Naive thymus-derived CD4-positive, alpha-beta T cell (primary cell): ENCODE data around the gene NRBP1. TPM values are rescaled to one million over a fixed set of nuclear protein-coding genes. Genes with fewer than 3 reads are reported as not detected.
"Not testable (repeated sequence)": the region's sequence is repeated elsewhere in the genome, so short reads cannot be mapped to it uniquely, and the experiment has no call there.

Experiments used
- ATAC-seq: fragments of 150-1000 bp; cut with Tn5 transposase; 2 replicates; pipeline ENCODE4 v1.10.0; 2021; ENCODE audit warnings: mild to moderate bottlenecking, moderate library complexity
- CTCF ChIA-PET: fragments of 350-600 bp; sonication (Branson Sonifier 250); formaldehyde crosslinking; loops from one replicate; lab custom pipeline; 2021; ENCODE audit warnings: antibody characterized with exemption; lab: Charles Lee
- POLR2A ChIA-PET: fragments of 350-600 bp; sonication (Branson Sonifier 250); formaldehyde crosslinking; loops from one replicate; lab custom pipeline; 2021; ENCODE audit warnings: antibody characterized with exemption, inconsistent platforms; lab: Charles Lee
- DNase-seq, 9 donors: peaks; one replicate each; pipeline versions ENCODE4 v3.0.0 to v3.0.0-alpha.2; 2020 to 2022; ENCODE audit warnings: mixed read lengths in 1 of 9
- H3K27ac ChIP-seq: one replicate; pipeline ENCODE4 v1.7.0; 2013; ENCODE audit warnings: mild to moderate bottlenecking, low read depth, low read length, moderate library complexity
- H3K27me3 ChIP-seq, 2 donors: one replicate each; pipeline ENCODE4 v1.7.0; 2013; ENCODE audit warnings: low read length in 2 of 2, mild to moderate bottlenecking in 2 of 2, moderate library complexity in 2 of 2; ENCODE audit not compliant: control insufficient read depth in 2 of 2, insufficient read depth in 2 of 2
- H3K36me3 ChIP-seq, 3 experiments: 1 replicate in 2 of 3; 2 replicates in 1 of 3; pipeline ENCODE4 v1.7.0; 2013; ENCODE audit warnings: low read length in 3 of 3, mild to moderate bottlenecking in 3 of 3, moderate library complexity in 1 of 3; ENCODE audit not compliant: insufficient read depth in 3 of 3, control insufficient read depth in 2 of 3
- H3K4me1 ChIP-seq, 2 donors: one replicate each; pipeline ENCODE4 v1.7.0; 2013; ENCODE audit warnings: low read length in 2 of 2, mild to moderate bottlenecking in 2 of 2, moderate library complexity in 1 of 2; ENCODE audit not compliant: control insufficient read depth in 2 of 2, insufficient read depth in 2 of 2
- H3K4me3 ChIP-seq: 2 replicates; pipeline ENCODE4 v1.7.0; 2013; ENCODE audit warnings: mild to moderate bottlenecking, low read length
- H3K9me3 ChIP-seq, 3 experiments: 1 replicate in 2 of 3; 2 replicates in 1 of 3; pipeline ENCODE4 v1.7.0; 2013; ENCODE audit warnings: low read length in 3 of 3; ENCODE audit not compliant: control insufficient read depth in 2 of 3
- H3K27ac Mint-ChIP-seq, 9 donors: one replicate each; pipeline ENCODE4 v1.8.0; 2020 to 2022; ENCODE audit warnings: mixed read lengths in 9 of 9, mild to moderate bottlenecking in 8 of 9, moderate library complexity in 5 of 9, inconsistent platforms in 2 of 9
- H3K27me3 Mint-ChIP-seq, 5 donors: one replicate each; pipeline ENCODE4 v1.8.0; 2021 to 2022; ENCODE audit warnings: mixed read lengths in 5 of 5, mild to moderate bottlenecking in 1 of 5
- H3K36me3 Mint-ChIP-seq, 5 donors: one replicate each; pipeline ENCODE4 v1.8.0; 2020 to 2022; ENCODE audit warnings: mixed read lengths in 5 of 5, mild to moderate bottlenecking in 3 of 5, inconsistent platforms in 1 of 5
- H3K4me1 Mint-ChIP-seq, 7 donors: one replicate each; pipeline ENCODE4 v1.8.0; 2020 to 2022; ENCODE audit warnings: mixed read lengths in 7 of 7, mild to moderate bottlenecking in 3 of 7, inconsistent platforms in 1 of 7
- H3K4me3 Mint-ChIP-seq, 10 donors: one replicate each; pipeline ENCODE4 v1.8.0; 2020 to 2022; ENCODE audit warnings: mild to moderate bottlenecking in 10 of 10, mixed read lengths in 10 of 10, moderate library complexity in 6 of 10, inconsistent platforms in 2 of 10
- H3K9me3 Mint-ChIP-seq, 11 donors: one replicate each; pipeline ENCODE4 v1.8.0; 2020 to 2022; ENCODE audit warnings: mixed read lengths in 11 of 11, mild to moderate bottlenecking in 4 of 11, inconsistent platforms in 1 of 11, moderate library complexity in 1 of 11
- intact Hi-C, 2 donors: fragments of 100-400 bp; cut with micrococcal nuclease; formaldehyde crosslinking; loops; one replicate each; pipeline ENCODE4 v1.15.1; 2023
- polyA plus RNA-seq, 2 donors: library from polyadenylated mRNA; unstranded; fragments of 300-500 nt; fragmentation: Illumina TruSeq; gene quantifications; one replicate each; pipeline ENCODE4 v1.2.3, GENCODE V29; 2021
- total RNA-seq, 6 experiments: library from RNA in 5 of 6; stranded (reverse) in 5 of 6; gene quantifications; 1 replicate in 5 of 6; 2 replicates in 1 of 6; pipeline ENCODE4 v1.2.3 and lab custom pipeline; 2021 to 2026

NRBP1 gene
- total and polyA plus RNA-seq, 7 experiments from 2014 or later: 70.0 to 181 (median 121) TPM

DNA sequence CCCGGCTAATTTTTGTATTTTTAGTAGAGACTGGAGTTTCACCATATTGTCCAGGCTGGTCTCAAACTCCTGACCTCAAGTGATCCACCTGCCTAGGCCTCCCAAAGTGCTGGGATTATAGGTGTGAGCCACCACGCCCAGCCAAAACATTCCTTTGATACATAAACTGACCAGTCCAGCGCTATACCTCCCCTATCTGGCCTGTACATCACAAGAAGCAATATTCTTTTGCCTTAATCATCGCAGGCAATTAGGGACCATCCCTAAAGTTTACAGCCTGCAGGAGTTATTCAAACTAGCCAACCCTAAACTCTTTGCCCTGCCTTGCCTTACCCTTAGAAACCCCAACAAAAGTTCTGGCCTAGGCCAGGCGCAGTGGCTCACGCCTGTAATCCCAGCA lies 12.3 kb upstream of the NRBP1 start:
- ChIA-PET POLR2A (no interaction called here), CTCF (no interaction called here)
- ATAC-seq (no peak), DNase-seq (no peak)
- H3K27me3 Mint-ChIP-seq: peaks cover 0 to 12% (median 0%) of the 10 kb centered on the region in 5 donors
- H3K4me1 Mint-ChIP-seq: peaks cover 0 to 5% (median 4%) of the 10 kb centered on the region in 7 donors
- intact Hi-C loops: no loop called here
- Histone ChIP-seq H3K4me3 (no peak overlapping the region), H3K36me3 (no peaks in the 10 kb centered on the region), H3K4me1 (no peaks in the 10 kb centered on the region), H3K9me3 (no peaks in the 10 kb centered on the region), H3K27ac (no peak overlapping the region), H3K27me3 (no peaks in the 10 kb centered on the region)
- peaks cover 0 to 3% (median 0%) of the 10 kb centered on the region in 5 donors for H3K36me3 Mint-ChIP-seq
- H3K27ac Mint-ChIP-seq: no peak overlapping the region
- H3K9me3 Mint-ChIP-seq: peaks cover 0 to 4% (median 0%) of the 10 kb centered on the region in 11 donors
- H3K4me3 Mint-ChIP-seq: no peak overlapping the region

DNA sequence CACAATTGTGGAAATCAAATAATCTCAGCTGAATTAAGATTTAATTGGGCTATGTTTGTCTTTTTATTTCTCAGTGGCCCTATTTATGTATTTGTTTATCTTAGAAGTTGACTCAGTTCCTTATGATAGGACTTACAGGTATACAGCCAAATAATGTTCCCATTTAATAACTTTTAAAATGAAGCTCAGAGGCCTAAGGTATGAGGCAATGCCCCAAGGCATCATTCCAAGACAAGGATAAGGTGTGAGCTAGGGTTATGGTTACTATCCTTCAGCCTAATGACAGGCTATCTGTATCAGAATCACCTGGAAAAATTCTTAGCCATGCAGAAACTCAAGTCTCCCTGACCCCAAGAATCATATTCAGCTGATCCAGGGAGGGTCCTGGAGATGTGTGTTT lies 7.4 kb upstream of the NRBP1 start:
- no peak for DNase-seq
- Mint-ChIP-seq H3K27ac (no peak overlapping the region), H3K4me1 (peaks cover 0 to 4% (median 0%) of the 10 kb centered on the region in 7 donors), H3K4me3 (no peak overlapping the region), H3K36me3 (no peaks in the 10 kb centered on the region), H3K9me3 (no peaks in the 10 kb centered on the region), H3K27me3 (peaks cover 0 to 8% (median 0%) of the 10 kb centered on the region in 5 donors)
- intact Hi-C loops: no loop called here
- CTCF ChIA-PET: no interaction called here
- H3K27me3 ChIP-seq: no peaks in the 10 kb centered on the region
- no peak overlapping the region for H3K4me3 ChIP-seq
- H3K9me3 ChIP-seq: no peaks in the 10 kb centered on the region
- H3K27ac ChIP-seq: no peak overlapping the region
- POLR2A ChIA-PET: interaction anchor here (1.1 kb wide), 1 partner anchor 11 kb away, joined by 4 read pairs; the partner anchor contains the start of gene PPM1G
- H3K36me3 ChIP-seq: no peaks in the 10 kb centered on the region
- ATAC-seq: no peak
- no peaks in the 10 kb centered on the region for H3K4me1 ChIP-seq

DNA sequence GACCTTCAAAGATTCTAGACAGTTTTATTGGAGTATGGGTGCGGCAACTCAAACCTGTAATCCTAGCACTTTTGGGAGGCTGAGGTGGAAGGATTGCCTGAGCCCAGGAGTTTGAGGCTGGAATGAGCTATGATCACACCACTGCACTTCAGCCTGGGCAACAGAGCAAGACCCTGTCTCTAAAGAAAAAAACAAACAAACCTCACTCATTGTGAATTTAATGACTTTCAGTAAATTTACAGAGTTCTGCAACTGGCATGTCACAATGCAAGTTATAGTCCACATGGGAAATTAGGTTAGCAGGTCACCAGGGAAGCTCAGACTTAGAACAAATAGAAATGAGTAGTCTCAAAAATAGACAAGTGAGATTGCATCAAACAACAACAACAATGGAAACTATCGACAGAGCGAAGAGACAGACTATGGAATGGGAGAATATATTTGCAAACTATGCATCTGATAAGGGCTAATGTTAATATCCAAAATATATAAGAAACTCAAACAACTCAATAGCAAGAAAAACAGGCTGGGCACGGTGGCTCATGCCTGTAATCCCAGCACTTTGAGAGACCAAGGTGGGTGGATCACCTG lies 6.7 kb upstream of the NRBP1 start:
- intact Hi-C loops: no loop called here
- peaks cover 0 to 4% (median 0%) of the 10 kb centered on the region in 7 donors for H3K4me1 Mint-ChIP-seq
- H3K36me3 Mint-ChIP-seq: no peaks in the 10 kb centered on the region
- H3K9me3 ChIP-seq: no peaks in the 10 kb centered on the region
- no peaks in the 10 kb centered on the region for H3K4me1 ChIP-seq
- H3K27me3 Mint-ChIP-seq: peaks cover 0 to 8% (median 0%) of the 10 kb centered on the region in 5 donors
- no peak for DNase-seq
- no peaks in the 10 kb centered on the region for H3K9me3 Mint-ChIP-seq
- CTCF ChIA-PET: no interaction called here
- H3K4me3 ChIP-seq: no peak overlapping the region
- no peaks in the 10 kb centered on the region for H3K27me3 ChIP-seq
- POLR2A ChIA-PET: interaction anchor here (1.1 kb wide), 1 partner anchor 12 kb away, joined by 4 read pairs; the partner anchor contains the start of gene PPM1G
- no peak overlapping the region for H3K27ac ChIP-seq
- peak overlapping the region in 1 of 9 donors; percentile 14 for H3K27ac Mint-ChIP-seq
- no peak for ATAC-seq
- no peak overlapping the region for H3K4me3 Mint-ChIP-seq
- H3K36me3 ChIP-seq: no peaks in the 10 kb centered on the region

DNA sequence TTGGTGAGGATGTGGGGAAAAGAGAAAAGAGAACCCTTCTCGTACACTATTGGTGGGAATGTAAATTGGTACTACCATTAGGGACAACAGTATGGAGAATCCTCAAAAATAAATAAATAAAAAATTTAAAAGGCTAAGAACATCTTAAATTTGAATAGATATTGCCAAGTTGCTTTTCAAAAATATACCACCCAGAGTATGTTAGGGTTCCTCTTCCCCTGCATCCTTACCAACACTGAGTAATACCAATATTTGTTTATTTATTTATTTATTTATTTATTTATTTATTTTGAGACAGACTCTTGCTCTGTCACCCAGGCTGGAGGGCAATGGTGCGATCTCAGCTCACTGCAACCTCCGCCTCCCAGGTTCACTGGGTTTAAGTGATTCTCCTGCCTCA lies 5.5 kb upstream of the NRBP1 start:
- no peak overlapping the region for H3K27ac ChIP-seq
- H3K36me3 ChIP-seq: no peaks in the 10 kb centered on the region
- ChIA-PET POLR2A (interaction anchor here (1.1 kb wide), 1 partner anchor 13 kb away, joined by 3 read pairs; no protein-coding TSS in a partner anchor), CTCF (no interaction called here)
- H3K4me3 ChIP-seq: no peak overlapping the region
- Mint-ChIP-seq H3K4me1 (peaks cover 5 to 10% (median 7%) of the 10 kb centered on the region in 7 donors), H3K36me3 (no peaks in the 10 kb centered on the region), H3K4me3 (no peak overlapping the region), H3K9me3 (no peaks in the 10 kb centered on the region), H3K27ac (no peak overlapping the region), H3K27me3 (peaks cover 0 to 8% (median 0%) of the 10 kb centered on the region in 5 donors)
- no peaks in the 10 kb centered on the region for H3K4me1 ChIP-seq
- no peak for DNase-seq
- intact Hi-C loops: no loop called here
- H3K9me3 ChIP-seq: no peaks in the 10 kb centered on the region
- no peak for ATAC-seq
- H3K27me3 ChIP-seq: no peaks in the 10 kb centered on the region

DNA sequence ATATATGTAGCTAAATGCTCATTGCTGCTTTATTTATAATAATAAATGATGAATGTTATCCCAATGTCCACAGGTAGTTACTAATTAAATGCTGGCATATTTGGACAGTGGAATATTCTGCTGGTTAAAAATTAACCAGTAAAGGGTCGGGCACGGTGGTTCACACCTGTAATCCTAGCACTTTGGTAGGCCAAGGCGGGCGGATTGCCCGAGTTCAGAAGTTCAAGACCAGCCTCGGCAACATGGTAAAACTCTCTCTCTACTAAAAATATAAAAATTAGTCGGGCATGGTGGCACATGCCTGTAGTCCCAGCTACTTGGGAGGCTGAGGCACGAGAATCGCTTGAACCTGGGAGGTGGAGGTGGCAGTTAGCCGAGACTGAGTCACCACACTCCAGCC lies 3.4 kb upstream of the NRBP1 start:
- H3K9me3 ChIP-seq, H3K27ac ChIP-seq, DNase-seq, CTCF ChIA-PET, H3K27me3 Mint-ChIP-seq, H3K36me3 Mint-ChIP-seq, H3K4me3 Mint-ChIP-seq, H3K27me3 ChIP-seq, ATAC-seq, POLR2A ChIA-PET, H3K27ac Mint-ChIP-seq, H3K4me1 ChIP-seq, H3K9me3 Mint-ChIP-seq, H3K36me3 ChIP-seq, H3K4me3 ChIP-seq: not testable (repeated sequence)
- intact Hi-C loops: loop anchor here (5.0 kb wide), 5 partner anchors 68 to 453 kb away; partner anchors contain the start of genes ATRAID (in 1 of the 2), GTF3C2 (in 1 of the 2), MAPRE3 (in 1 of the 2) and SLC4A1AP (in 1 of the 2)
- peaks cover 15 to 20% (median 16%) of the 10 kb centered on the region in 7 donors for H3K4me1 Mint-ChIP-seq

DNA sequence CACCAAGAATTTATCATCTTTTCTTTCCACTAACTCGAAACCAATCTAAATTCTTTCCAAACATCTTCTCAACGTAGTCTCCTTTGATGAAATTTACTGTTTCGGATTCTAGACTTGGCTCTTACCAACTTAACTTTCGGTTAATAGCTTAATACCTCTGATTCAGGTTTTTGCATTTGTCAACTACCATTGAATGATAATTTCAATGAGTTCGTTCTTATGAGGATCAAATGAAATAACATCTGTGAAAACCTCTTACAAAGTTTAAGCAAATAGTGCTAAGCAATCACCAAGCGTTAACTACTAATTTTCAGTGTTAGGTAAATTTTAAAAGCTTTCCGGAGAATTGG lies 593 bp upstream of the NRBP1 start:
- ChIA-PET POLR2A (interaction anchor here (0.7 to 7.4 kb wide), 16 partner anchors 14 to 377 kb away, joined by 3 to 58 read pairs (median 4); partner anchors contain the start of genes AGBL5, EIF2B4, GTF3C2 and MPV17), CTCF (interaction anchor here (1.0 to 1.5 kb wide), 2 partner anchors 104 to 255 kb away, joined by 4 to 5 read pairs; no protein-coding TSS in a partner anchor)
- Mint-ChIP-seq H3K27ac (peak overlapping the region; percentile 89 to 99 (median 97)), H3K27me3 (peaks cover 0 to 3% (median 0%) of the 10 kb centered on the region in 5 donors), H3K36me3 (peaks cover 0 to 5% (median 0%) of the 10 kb centered on the region in 5 donors), H3K4me1 (peaks cover 27 to 44% (median 35%) of the 10 kb centered on the region in 7 donors), H3K4me3 (peak overlapping the region; percentile 85 to 99 (median 98)), H3K9me3 (no peaks in the 10 kb centered on the region)
- Histone ChIP-seq H3K27ac (peak overlapping the region; percentile 94), H3K4me3 (peak overlapping the region; percentile 78), H3K4me1 (peaks cover 23 to 28% of the 10 kb centered on the region in 2 donors), H3K36me3 (no peaks in the 10 kb centered on the region), H3K27me3 (no peaks in the 10 kb centered on the region), H3K9me3 (no peaks in the 10 kb centered on the region)
- intact Hi-C loops: loop anchor here (1.0 to 5.0 kb wide), 15 partner anchors 19 to 463 kb away; partner anchors contain the start of genes CCDC121 (in 2 of the 2), EIF2B4 (in 2 of the 2), GPN1 (in 2 of the 2) and GTF3C2 (in 2 of the 2)
- ATAC-seq (no peak), DNase-seq (no peak)
